COLO668 (cell line): ENCODE measurements around the gene CBX3.
A peak's percentile ranks its signal among the peaks of the same experiment; 100 is the strongest.
"Not testable (repeated sequence)": the region's sequence is repeated elsewhere in the genome, so short reads cannot be mapped to it uniquely, and the experiment has no call there.

ENCODE experiments used
- DNase-seq: peaks from one replicate; lab custom pipeline; 2025; ENCODE audit not compliant: unreplicated experiment; lab: John Stamatoyannopoulos, UW

The CBX3 gene

GRCh38 chr7:26201247-26202018 lies at the start of gene CBX3:
TSS of gene CBX3 (plus strand) at chr7:26201745. CDS start at chr7:26202999, 1,254 bp downstream.
- peak; percentile 98 for DNase-seq

GRCh38 chr7:26151953-26152781 lies 49.4 kb upstream of the CBX3 start, which contains the start of gene NFE2L3:
TSS of gene NFE2L3 (plus strand) at chr7:26152198. CDS start at chr7:26152499, 301 bp downstream.
- DNase-seq = peak; percentile 97

GRCh38 chr7:26152782-26153240 lies 48.7 kb upstream of the CBX3 start:
- not testable (repeated sequence) for DNase-seq

GRCh38 chr7:26153241-26153822 lies 48.2 kb upstream of the CBX3 start:
- DNase-seq = no peak

- DNase-seq = no peak
Observed at GRCh38 chr7:26153823-26154783, 47.4 kb upstream of the CBX3 start.

- DNase-seq = no peak
Observed at GRCh38 chr7:26155531-26156375, 45.8 kb upstream of the CBX3 start.

- DNase-seq = no peak
Observed at GRCh38 chr7:26156451-26157420, 44.8 kb upstream of the CBX3 start.

- no peak for DNase-seq
Observed at GRCh38 chr7:26157520-26158105, 43.9 kb upstream of the CBX3 start.

- no peak for DNase-seq
Observed at GRCh38 chr7:26159243-26159642, 42.3 kb upstream of the CBX3 start.

- no peak for DNase-seq
Observed at GRCh38 chr7:26160896-26161295, 40.6 kb upstream of the CBX3 start.

- no peak for DNase-seq
Observed at GRCh38 chr7:26162431-26162830, 39.1 kb upstream of the CBX3 start.

GRCh38 chr7:26163804-26164203 lies 37.7 kb upstream of the CBX3 start:
- not testable (repeated sequence) for DNase-seq

GRCh38 chr7:26165950-26166683 lies 35.4 kb upstream of the CBX3 start:
- no peak for DNase-seq

- DNase-seq = no peak
Observed at GRCh38 chr7:26166684-26167266, 34.8 kb upstream of the CBX3 start.

- no peak for DNase-seq
Observed at GRCh38 chr7:26167303-26167934, 34.1 kb upstream of the CBX3 start.

- DNase-seq = no peak
Observed at GRCh38 chr7:26168458-26169023, 33.0 kb upstream of the CBX3 start.
